Neuron (in vitro differentiated cells): Measurements from ENCODE around the gene S100A9.

Experiments used
- H2AFZ ChIP-seq: one replicate; pipeline ENCODE4 v1.6.1; 2013; ENCODE audit warnings: low read depth, mild to moderate bottlenecking, inconsistent platforms, low read length, moderate library complexity
- H3K27me3 ChIP-seq: one replicate; pipeline ENCODE4 v1.6.1; 2013; ENCODE audit warnings: low read length; ENCODE audit not compliant: insufficient read depth
- H3K36me3 ChIP-seq: one replicate; pipeline ENCODE4 v1.6.1; 2013; ENCODE audit warnings: low read length; ENCODE audit not compliant: insufficient read depth
- H3K4me1 ChIP-seq: one replicate; pipeline ENCODE4 v1.6.1; 2013; ENCODE audit warnings: low read length; ENCODE audit not compliant: insufficient read depth
- H3K4me3 ChIP-seq: 2 replicates; pipeline ENCODE4 v1.5.1; 2013; ENCODE audit warnings: mild to moderate bottlenecking, low read length, moderate library complexity
- H3K9me3 ChIP-seq: one replicate; pipeline ENCODE4 v1.6.1; 2013; ENCODE audit warnings: low read length

Gene S100A9

DNA sequence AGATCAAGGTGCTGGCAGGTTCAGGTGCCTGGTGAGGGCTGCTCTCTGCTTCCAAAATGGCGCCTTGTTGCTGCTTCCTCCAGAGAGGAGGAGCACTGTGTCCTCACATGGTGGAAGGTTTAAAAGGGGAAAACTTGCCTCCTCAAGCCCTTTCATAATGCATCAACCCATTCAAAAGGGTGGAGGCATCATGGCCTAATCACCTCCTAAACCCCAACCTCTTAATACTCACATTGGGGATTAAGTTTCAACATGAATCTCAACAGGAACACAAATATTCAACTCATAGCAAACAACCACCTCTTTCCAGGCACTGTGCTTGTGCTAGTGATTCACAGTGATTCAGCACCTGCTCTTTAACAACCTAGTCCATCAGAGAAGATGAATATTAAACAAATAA lies 13.6 kb downstream of the S100A9 start:
- H3K36me3 ChIP-seq: no peaks in the 10 kb centered on the region
- H2AFZ ChIP-seq: no peak overlapping the region
- H3K4me1 ChIP-seq: no peaks in the 10 kb centered on the region
- H3K4me3 ChIP-seq: no peak overlapping the region
- peaks cover under 1% of the 10 kb centered on the region for H3K27me3 ChIP-seq
- no peaks in the 10 kb centered on the region for H3K9me3 ChIP-seq

DNA sequence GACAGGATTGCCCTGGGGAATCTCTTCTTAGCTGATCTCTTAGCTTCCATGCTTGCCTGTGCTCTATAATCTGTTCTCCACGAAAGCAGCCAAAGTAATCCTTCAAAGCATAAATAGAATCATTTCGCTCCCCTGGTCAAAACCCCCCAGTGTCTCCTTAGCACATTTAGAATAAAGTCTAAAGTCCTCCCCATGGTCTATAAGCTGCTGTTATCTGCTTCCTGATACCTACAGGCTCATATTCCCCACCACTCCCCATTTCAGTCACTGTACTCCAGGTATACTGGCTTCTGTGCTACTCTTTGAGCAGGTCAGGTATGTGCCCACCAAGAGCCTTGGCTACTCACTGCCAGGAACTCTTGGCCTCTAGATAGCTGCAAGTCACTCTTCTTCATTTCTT lies 14.9 kb downstream of the S100A9 start:
- Histone ChIP-seq H3K4me1 (no peaks in the 10 kb centered on the region), H3K27me3 (no peaks in the 10 kb centered on the region), H2AFZ (no peak overlapping the region), H3K9me3 (no peaks in the 10 kb centered on the region), H3K4me3 (no peak overlapping the region), H3K36me3 (no peaks in the 10 kb centered on the region)

- Histone ChIP-seq H2AFZ (no peak overlapping the region), H3K4me3 (no peak overlapping the region), H3K36me3 (no peaks in the 10 kb centered on the region), H3K4me1 (no peaks in the 10 kb centered on the region), H3K27me3 (no peaks in the 10 kb centered on the region), H3K9me3 (no peaks in the 10 kb centered on the region)
Measured at GRCh38 chr1:153374071-153374470, 16.4 kb downstream of the S100A9 start.

DNA sequence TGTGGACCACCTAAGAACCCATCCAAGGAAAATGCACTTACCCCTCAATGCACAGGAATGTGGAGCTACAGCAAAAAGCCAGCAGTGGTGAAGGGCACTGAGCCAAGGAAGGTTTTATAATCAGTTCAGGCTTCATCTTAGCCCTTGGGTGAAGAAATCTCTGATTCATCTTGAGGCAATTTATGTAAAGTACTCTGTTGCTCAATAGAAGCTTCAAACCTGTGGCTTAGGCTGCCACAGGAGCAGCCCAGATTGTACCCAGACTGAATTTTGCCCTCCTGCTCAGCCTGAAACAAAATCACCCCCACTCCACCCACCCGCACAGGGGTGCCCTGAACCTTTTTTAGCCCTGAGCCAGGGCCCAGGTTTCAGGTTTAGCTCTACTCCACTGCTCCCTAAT lies 17.9 kb downstream of the S100A9 start, which contains the start of gene S100A12:
S100A12 (minus strand) TSS at position 111 of the 400 bp plus-strand sequence. CDS start 1,029 bp downstream, outside the sequence.
- H3K27me3 ChIP-seq: no peaks in the 10 kb centered on the region
- no peak within 1 kb of the TSS for H2AFZ ChIP-seq
- no peaks in the 10 kb centered on the region for H3K36me3 ChIP-seq
- H3K4me1 ChIP-seq: no peaks in the 10 kb centered on the region
- H3K9me3 ChIP-seq: no peaks in the 10 kb centered on the region
- no peak within 1 kb of the TSS for H3K4me3 ChIP-seq

GRCh38 chr1:153379591-153379990 lies 21.9 kb downstream of the S100A9 start:
- Histone ChIP-seq H3K4me3 (no peak overlapping the region), H2AFZ (no peak overlapping the region), H3K36me3 (no peaks in the 10 kb centered on the region), H3K9me3 (no peaks in the 10 kb centered on the region), H3K27me3 (no peaks in the 10 kb centered on the region), H3K4me1 (no peaks in the 10 kb centered on the region)

GRCh38 chr1:153380711-153381110 lies 23.1 kb downstream of the S100A9 start:
- no peaks in the 10 kb centered on the region for H3K36me3 ChIP-seq
- no peak overlapping the region for H2AFZ ChIP-seq
- H3K4me3 ChIP-seq: no peak overlapping the region
- no peaks in the 10 kb centered on the region for H3K27me3 ChIP-seq
- H3K4me1 ChIP-seq: no peaks in the 10 kb centered on the region
- H3K9me3 ChIP-seq: no peaks in the 10 kb centered on the region

- H2AFZ ChIP-seq: no peak overlapping the region
- H3K9me3 ChIP-seq: no peaks in the 10 kb centered on the region
- H3K36me3 ChIP-seq: no peaks in the 10 kb centered on the region
- H3K27me3 ChIP-seq: peaks cover 3% of the 10 kb centered on the region
- no peaks in the 10 kb centered on the region for H3K4me1 ChIP-seq
- no peak overlapping the region for H3K4me3 ChIP-seq
Measured at GRCh38 chr1:153384958-153385580, 27.4 kb downstream of the S100A9 start.

GRCh38 chr1:153386500-153386901 lies 28.8 kb downstream of the S100A9 start:
- Histone ChIP-seq H3K36me3 (no peaks in the 10 kb centered on the region), H3K27me3 (peaks cover 8% of the 10 kb centered on the region), H3K4me1 (no peaks in the 10 kb centered on the region), H3K9me3 (no peaks in the 10 kb centered on the region), H2AFZ (no peak overlapping the region), H3K4me3 (no peak overlapping the region)

DNA sequence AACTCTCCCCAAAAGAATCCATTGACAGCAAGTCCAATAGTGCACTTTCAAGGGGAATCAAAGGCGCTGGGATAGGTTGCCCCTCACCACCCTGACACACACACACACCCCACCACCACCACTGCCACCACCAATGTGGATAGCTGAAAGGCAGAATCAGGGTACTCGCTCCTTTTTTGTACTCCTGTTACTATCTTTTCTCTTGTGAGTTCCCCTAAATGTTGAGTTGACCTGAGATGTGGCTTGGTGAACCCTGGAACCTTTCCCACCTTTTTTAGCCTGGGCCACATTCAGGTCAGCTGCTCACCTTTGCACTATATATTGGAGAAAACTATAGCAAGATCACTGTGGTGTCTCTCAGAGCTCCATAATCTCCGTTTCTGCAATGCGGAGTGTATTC lies 29.3 kb downstream of the S100A9 start:
- no peaks in the 10 kb centered on the region for H3K4me1 ChIP-seq
- no peaks in the 10 kb centered on the region for H3K9me3 ChIP-seq
- peaks cover 8% of the 10 kb centered on the region for H3K27me3 ChIP-seq
- no peaks in the 10 kb centered on the region for H3K36me3 ChIP-seq
- H2AFZ ChIP-seq: no peak overlapping the region
- H3K4me3 ChIP-seq: no peak overlapping the region

GRCh38 chr1:153387785-153388184 lies 30.1 kb downstream of the S100A9 start:
- Histone ChIP-seq H3K27me3 (peaks cover 8% of the 10 kb centered on the region), H2AFZ (no peak overlapping the region), H3K4me3 (no peak overlapping the region), H3K36me3 (no peaks in the 10 kb centered on the region), H3K9me3 (no peaks in the 10 kb centered on the region), H3K4me1 (no peaks in the 10 kb centered on the region)

DNA sequence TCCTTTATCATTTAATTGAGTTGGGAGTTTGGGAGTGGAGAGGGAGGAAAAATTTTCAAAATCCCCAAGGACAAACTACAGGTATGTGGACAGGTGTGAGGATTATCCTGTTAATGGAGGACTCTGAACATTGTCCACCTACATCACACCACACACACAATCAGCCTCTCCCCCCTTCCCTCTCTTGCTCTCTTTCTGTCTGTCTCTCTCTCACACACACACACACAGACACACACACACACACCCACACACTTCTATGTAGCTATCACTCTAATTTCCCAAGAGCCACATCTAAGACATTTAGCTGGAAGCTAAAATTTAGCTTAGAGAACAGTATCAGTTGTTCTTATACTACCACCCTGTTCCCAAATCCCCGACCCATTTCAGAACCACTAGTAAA lies 31.7 kb downstream of the S100A9 start:
- Histone ChIP-seq H3K9me3 (no peaks in the 10 kb centered on the region), H3K27me3 (peaks cover 8% of the 10 kb centered on the region), H3K4me3 (no peak overlapping the region), H3K36me3 (no peaks in the 10 kb centered on the region), H3K4me1 (no peaks in the 10 kb centered on the region), H2AFZ (no peak overlapping the region)

DNA sequence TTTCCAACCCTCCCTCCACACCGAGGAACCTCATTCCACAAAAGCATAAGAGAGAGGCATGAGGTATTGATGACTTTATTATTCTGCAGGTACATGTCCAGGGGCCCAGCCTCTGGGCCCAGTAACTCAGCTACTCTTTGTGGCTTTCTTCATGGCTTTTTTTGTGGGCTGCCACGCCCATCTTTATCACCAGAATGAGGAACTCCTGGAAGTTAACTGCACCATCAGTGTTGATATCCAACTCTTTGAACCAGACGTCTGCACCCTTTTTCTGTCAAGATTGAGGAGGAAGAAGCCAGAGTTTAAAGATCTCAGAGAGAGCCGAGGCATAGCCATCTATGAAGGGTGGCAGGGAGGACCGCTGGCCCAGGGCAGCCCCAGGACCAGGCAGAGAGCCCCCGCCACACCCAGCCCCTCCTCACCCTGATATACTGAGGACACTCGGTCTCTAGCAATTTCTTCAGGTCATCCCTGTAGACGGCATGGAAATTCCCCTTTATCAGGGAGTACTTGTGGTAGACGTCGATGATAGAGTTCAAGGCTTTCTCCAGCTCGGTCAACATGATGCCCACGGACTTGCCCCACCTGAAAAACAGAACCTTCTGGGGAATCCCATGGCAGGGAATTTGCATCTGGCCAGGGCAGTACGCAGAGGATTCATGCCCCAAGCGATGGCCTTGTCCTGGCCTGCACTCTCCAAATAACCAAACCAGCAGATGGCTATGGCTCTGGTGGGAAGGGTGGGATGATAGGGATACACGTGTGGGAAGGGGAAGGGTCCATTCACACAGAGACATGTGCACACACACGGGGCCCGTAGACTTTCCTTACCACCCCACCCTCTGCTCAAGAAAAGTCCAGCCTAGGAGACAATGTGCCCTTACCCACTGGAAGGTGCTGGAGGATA lies 32.6 kb downstream of the S100A9 start:
- H3K9me3 ChIP-seq: no peaks in the 10 kb centered on the region
- no peaks in the 10 kb centered on the region for H3K4me1 ChIP-seq
- H3K4me3 ChIP-seq: no peak overlapping the region
- H3K36me3 ChIP-seq: no peaks in the 10 kb centered on the region
- no peak overlapping the region for H2AFZ ChIP-seq
- H3K27me3 ChIP-seq: peaks cover 8% of the 10 kb centered on the region

GRCh38 chr1:153390938-153391710 lies 33.5 kb downstream of the S100A9 start, which contains the start of gene S100A8:
TSS of gene S100A8 (minus strand) at chr1:153391073. CDS start at chr1:153390535, 538 bp downstream.
- peaks cover 15% of the 10 kb centered on the region for H3K27me3 ChIP-seq
- H3K4me1 ChIP-seq: no peaks in the 10 kb centered on the region
- no peaks in the 10 kb centered on the region for H3K9me3 ChIP-seq
- H3K4me3 ChIP-seq: no peak within 1 kb of the TSS
- H2AFZ ChIP-seq: no peak within 1 kb of the TSS
- no peaks in the 10 kb centered on the region for H3K36me3 ChIP-seq
